ENCODE data around the gene VEZF1.

VEZF1 gene

DNA sequence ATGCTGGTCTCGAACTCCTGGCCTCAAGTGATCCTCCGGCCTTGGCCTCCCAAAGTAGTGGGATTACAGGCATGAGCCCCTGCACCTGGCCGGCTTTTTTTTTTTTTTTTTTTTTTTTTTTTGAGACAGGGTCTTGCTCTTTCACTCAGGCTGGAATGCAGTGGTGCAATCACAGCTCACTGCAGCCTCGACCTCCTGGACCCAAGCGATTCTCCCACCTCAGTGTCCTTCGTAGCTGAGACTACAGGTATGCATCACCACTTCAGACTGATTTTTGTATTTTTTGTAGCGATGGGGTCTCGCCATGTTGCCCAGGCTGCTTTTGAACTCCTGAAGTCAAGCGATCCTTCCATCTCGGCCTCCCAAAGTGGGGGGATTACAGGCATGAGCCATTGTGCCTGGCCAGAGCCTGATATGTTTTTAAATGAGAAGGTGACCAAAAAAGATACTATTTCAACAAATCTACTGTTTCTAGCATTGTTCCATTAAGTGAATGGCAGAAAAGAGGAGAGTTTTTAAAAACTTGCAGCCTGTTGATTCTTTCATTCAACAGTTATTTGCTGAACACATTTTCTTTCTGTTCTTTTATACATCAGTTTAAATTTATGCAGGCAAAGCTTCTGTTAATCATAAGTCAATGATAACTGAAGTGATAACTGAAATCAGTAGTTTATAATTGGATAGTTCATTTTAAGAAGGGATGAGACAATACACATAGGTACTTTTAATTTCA, 22.2 kb upstream of the VEZF1 start:
- no peak for DNase-seq (ENCODE audit: low read depth)
- no peak overlapping the region for H3K4me3 ChIP-seq (ENCODE audit: low read depth, low read length)
- no peak for TF ChIP-seq CTCF (IDR thresholded peaks at IDR 0.05; ENCODE audit: insufficient read depth, low read depth, low read length, missing control alignments)

DNA sequence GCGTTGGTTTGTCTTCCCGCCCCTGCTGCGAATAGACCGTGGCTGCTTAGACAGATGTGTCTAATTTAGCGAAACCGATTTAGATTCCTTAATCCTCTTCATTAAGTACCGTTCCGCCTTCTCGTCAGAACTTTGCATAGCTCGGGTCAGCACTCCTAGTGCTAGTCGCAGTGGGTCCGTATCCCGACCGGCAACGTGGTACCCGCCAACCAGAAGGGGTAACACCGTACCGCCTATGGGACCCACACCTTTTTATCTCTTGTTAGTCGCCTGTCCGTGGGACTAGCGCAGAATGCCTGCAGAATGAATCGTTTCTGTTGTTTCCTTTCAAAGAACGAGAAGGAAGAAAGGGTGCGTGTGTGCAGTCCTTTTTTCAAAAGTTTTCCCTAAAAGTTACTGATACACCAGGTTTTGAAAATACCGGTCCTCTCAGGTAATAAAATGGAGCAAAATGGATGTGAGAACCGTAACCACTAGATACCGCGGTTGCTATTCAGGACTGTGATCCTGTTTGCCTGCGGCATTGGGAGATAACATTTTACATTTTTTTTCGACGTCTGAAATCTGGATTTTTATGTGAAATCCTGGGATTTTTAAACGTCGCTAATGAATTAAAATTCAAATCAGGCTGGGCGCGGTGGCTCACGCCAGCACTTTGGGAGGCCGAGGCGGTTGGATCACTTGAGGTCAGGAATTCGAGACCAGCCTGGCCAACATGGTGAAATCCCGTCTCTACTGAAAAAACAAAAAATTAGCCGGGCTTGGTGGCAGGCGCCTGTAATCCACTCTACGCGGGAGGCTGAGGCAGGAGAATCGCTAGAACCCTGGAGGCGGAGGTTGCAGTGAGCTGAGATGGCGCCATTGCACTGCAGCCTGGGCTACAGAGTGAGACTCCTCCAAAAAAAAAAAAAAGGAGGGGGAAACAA, 20.0 kb upstream of the VEZF1 start:
- H3K4me3 ChIP-seq (ENCODE audit: low read depth, low read length): peak overlapping the region; percentile 89
- no peak for TF ChIP-seq CTCF (IDR thresholded peaks at IDR 0.05; ENCODE audit: insufficient read depth, low read depth, low read length, missing control alignments)
- DNase-seq (ENCODE audit: low read depth): no peak

GRCh38 chr17:58006924-58007780, 19.1 kb upstream of the VEZF1 start, which contains the start of gene SRSF1:
TSS of gene SRSF1 (minus strand) at chr17:58007246. CDS start at chr17:58007137, 109 bp downstream.
- no peak for TF ChIP-seq CTCF (IDR thresholded peaks at IDR 0.05; ENCODE audit: insufficient read depth, low read depth, low read length, missing control alignments)
- peak within 1 kb of the TSS; percentile 89 for H3K4me3 ChIP-seq (ENCODE audit: low read depth, low read length)
- DNase-seq (ENCODE audit: low read depth): peak; percentile 99

GRCh38 chr17:58006560-58006923, 18.5 kb upstream of the VEZF1 start:
- peak overlapping the region; percentile 89 for H3K4me3 ChIP-seq (ENCODE audit: low read depth, low read length)
- DNase-seq (ENCODE audit: low read depth): peak; percentile 77
- TF ChIP-seq CTCF (IDR thresholded peaks at IDR 0.05; ENCODE audit: insufficient read depth, low read depth, low read length, missing control alignments): no peak

DNA sequence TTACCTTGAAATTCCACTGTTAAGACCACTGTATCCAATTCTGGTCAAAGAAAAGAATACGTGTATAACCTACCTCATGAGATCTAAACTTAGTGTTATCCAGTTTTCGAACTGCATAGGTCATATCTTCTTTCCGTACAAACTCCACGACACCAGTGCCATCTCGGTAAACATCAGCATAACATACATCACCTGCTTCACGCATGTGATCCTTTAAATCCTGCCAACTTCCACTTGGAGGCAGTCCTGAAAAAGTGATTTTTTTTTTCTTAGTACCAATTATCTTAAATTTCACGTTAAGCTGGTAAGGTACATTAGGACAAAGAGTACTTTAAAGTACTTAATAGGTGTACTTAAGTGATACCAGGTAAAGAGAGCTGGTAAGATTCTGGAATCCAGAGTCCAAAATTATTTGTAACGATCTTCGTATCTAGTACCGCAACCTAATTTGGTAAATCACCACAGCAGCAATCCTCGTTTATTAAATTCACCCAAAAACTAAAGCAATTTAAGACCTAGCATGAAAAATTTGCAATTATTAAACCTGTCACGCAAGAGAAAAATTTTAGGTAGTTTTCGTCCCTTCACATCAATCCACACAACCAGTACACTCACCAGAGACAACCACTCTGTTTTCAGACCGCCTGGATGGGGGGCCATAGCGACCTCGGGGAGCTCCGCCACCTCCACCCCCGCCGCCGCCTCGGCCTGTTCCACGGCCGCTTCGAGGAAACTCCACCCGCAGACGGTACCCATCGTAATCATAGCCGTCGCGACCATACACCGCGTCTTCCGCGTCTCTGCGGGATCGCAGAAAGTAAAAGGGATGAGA, 17.9 kb upstream of the VEZF1 start:
- DNase-seq (ENCODE audit: low read depth): no peak

More for the DNA sequence above, 17.9 kb upstream of the VEZF1 start:
- H3K4me3 ChIP-seq (ENCODE audit: low read depth, low read length): peak overlapping the region; percentile 89
- TF ChIP-seq CTCF (IDR thresholded peaks at IDR 0.05; ENCODE audit: insufficient read depth, low read depth, low read length, missing control alignments): no peak
